IPS-15b (cell line): ENCODE measurements around the gene PLAGL2.

ENCODE experiments used
- H3K27me3 ChIP-seq: one replicate; pipeline ENCODE4 v1.6.1; 2013; ENCODE audit warnings: low read length; ENCODE audit not compliant: control insufficient read depth, insufficient read depth
- H3K36me3 ChIP-seq: one replicate; pipeline ENCODE4 v1.6.1; 2013; ENCODE audit warnings: low read length; ENCODE audit not compliant: control insufficient read depth, insufficient read depth
- H3K4me1 ChIP-seq: one replicate; pipeline ENCODE4 v1.6.1; 2013; ENCODE audit warnings: mild to moderate bottlenecking, low read length; ENCODE audit not compliant: control insufficient read depth, insufficient read depth
- H3K4me3 ChIP-seq: one replicate; pipeline ENCODE4 v1.5.1; 2013; ENCODE audit warnings: low read depth, low read length
- H3K9ac ChIP-seq: one replicate; pipeline ENCODE4 v1.6.1; 2013; ENCODE audit warnings: low read depth, mild to moderate bottlenecking, low read length
- H3K9me3 ChIP-seq: one replicate; pipeline ENCODE4 v1.6.1; 2013; ENCODE audit warnings: mild to moderate bottlenecking, low read length; ENCODE audit not compliant: control insufficient read depth, insufficient read depth

Gene PLAGL2

DNA sequence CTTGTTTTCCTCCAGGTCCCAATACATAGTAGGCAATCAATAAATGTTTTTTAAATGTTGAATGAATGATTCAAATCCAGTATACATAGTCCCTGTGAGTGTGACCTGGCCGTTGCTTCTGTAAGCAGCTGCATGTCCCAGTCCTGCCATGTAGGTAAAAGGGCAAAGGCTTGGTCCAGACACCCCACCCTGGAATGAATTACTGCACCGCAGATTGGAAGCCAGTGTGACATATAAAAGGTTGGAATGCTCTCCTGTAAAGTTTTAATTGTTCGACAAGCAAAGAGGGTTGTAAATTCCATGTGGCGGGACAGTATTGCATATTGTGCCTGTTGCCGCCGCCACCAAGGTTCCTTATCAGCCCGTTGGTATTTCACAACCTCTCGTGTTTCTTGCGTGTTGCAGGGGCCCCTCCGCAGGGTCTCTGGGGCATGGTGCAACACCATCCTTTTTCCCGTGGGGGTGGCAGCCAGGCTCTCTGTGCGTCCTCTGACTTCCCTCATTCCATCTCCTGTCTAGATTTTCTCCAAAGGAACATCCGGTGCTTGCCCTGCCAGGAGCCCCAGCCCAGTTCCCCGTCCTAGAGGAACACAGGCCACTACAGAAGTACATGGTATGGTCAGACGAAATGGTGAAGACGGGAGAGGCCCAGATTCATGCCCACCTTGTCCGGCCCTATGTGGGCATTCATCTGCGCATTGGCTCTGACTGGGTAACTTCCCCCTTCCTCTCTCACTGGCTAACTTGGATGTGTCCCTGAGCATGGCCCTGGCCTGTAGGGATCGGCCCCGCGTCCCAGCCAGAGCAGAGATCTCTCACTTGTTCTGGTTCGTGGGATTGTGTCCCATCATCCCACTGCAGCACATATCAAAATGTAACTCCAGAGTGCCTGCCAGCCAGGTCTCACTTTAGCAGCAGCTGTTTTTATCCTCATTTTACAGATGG, 20.5 kb upstream of the PLAGL2 start:
- Histone ChIP-seq H3K4me1 (no peaks in the 10 kb centered on the region), H3K36me3 (peaks cover 24% of the 10 kb centered on the region), H3K4me3 (no peak overlapping the region), H3K27me3 (no peaks in the 10 kb centered on the region), H3K9me3 (no peaks in the 10 kb centered on the region), H3K9ac (no peak overlapping the region)

DNA sequence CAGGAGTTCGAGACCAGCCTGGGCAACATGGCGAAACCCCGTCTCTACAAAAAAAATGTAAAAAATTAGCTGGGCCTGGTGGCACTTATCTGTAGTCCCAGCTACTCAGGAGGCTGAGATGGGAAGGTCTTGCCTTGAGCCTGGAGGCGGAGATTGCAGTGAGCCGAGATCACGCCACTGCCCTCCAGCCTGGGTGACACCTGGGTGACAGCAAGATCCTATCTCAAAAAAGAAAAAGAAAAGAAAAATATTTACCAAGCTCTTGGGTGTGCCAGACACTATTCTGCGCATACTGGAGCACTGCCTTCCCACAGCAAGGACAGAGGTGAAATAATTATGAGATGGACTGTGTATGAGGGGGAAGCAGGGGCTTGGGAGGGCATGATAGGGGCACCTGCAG, 19.8 kb upstream of the PLAGL2 start:
- no peaks in the 10 kb centered on the region for H3K4me1 ChIP-seq
- H3K4me3 ChIP-seq, result no peak overlapping the region
- H3K36me3 ChIP-seq, result peaks cover 24% of the 10 kb centered on the region
- no peaks in the 10 kb centered on the region for H3K9me3 ChIP-seq
- H3K27me3 ChIP-seq, result no peaks in the 10 kb centered on the region
- H3K9ac ChIP-seq, result no peak overlapping the region

- Histone ChIP-seq H3K36me3 (peaks cover 28% of the 10 kb centered on the region), H3K27me3 (no peaks in the 10 kb centered on the region), H3K4me1 (no peaks in the 10 kb centered on the region), H3K4me3 (no peak overlapping the region), H3K9ac (no peak overlapping the region), H3K9me3 (no peaks in the 10 kb centered on the region)
Observed at GRCh38 chr20:32226391-32226790, 18.8 kb upstream of the PLAGL2 start.

GRCh38 chr20:32224463-32224862, 16.9 kb upstream of the PLAGL2 start:
- no peaks in the 10 kb centered on the region for H3K27me3 ChIP-seq
- H3K4me1 ChIP-seq, result no peaks in the 10 kb centered on the region
- H3K36me3 ChIP-seq, result peaks cover 31% of the 10 kb centered on the region
- H3K9ac ChIP-seq, result no peak overlapping the region
- no peaks in the 10 kb centered on the region for H3K9me3 ChIP-seq
- no peak overlapping the region for H3K4me3 ChIP-seq

DNA sequence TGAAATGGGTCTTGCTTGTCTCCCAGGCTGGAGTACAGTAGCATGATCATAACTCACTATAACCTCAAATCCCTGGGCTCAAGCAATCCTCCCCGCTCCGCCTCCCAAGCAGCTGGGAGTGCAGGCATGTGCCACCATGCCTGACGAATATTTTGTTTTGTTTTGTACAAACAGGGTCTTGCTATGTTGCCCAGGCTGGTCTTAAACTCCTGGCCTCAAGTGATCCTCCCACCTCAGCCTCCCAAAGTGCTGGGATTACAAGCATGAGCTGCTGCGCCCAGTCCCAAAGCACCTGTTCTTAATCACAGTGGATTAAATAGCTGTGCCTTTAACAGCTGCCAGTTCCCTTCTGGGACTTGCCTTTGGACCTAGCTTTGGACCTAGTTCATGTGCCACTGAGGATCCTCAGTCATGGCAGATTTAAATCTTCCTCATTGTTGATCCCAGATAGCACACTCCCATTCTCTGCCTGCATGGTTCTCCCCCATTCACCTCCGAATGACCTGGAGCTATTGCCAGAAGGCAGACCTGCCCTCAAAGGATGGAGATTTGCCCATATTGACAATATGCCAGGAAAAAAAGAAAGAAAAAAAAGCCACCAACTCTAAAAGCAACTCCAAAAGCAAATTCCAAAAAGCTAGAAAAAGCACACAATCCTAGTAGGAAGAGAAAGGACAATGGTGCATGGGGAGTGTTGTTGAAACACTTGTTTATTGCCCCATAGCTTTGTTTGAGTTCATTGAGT, 10.8 kb upstream of the PLAGL2 start:
- Histone ChIP-seq H3K27me3 (no peaks in the 10 kb centered on the region), H3K36me3 (peaks cover 39% of the 10 kb centered on the region), H3K9ac (no peak overlapping the region), H3K4me1 (no peaks in the 10 kb centered on the region), H3K9me3 (no peaks in the 10 kb centered on the region), H3K4me3 (no peak overlapping the region)

- H3K4me1 ChIP-seq, result no peaks in the 10 kb centered on the region
- H3K27me3 ChIP-seq, result no peaks in the 10 kb centered on the region
- H3K36me3 ChIP-seq, result peaks cover 30% of the 10 kb centered on the region
- H3K4me3 ChIP-seq, result no peak overlapping the region
- H3K9ac ChIP-seq, result no peak overlapping the region
- H3K9me3 ChIP-seq, result no peaks in the 10 kb centered on the region
Observed at GRCh38 chr20:32216179-32217142, 8.9 kb upstream of the PLAGL2 start.

DNA sequence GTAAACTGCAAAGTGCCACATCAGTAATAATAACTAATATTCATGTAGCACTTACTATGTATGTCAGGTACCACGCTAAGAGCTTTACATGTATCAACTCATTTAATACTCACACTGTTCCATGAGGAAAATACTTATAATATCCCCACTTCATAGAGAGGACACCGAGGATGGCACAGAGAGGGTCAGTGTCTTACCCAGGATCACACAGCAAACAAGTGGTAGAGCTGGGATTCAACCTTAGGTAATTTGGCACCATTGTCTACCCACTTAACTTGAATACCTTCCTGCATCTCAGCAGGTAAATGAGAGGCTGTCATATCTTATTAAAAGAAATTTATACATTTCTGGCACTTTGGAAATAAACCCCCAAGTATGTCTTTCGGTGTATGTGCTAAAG, 8.2 kb upstream of the PLAGL2 start:
- Histone ChIP-seq H3K4me1 (no peaks in the 10 kb centered on the region), H3K4me3 (no peak overlapping the region), H3K9me3 (no peaks in the 10 kb centered on the region), H3K9ac (no peak overlapping the region), H3K27me3 (no peaks in the 10 kb centered on the region), H3K36me3 (peaks cover 24% of the 10 kb centered on the region)

DNA sequence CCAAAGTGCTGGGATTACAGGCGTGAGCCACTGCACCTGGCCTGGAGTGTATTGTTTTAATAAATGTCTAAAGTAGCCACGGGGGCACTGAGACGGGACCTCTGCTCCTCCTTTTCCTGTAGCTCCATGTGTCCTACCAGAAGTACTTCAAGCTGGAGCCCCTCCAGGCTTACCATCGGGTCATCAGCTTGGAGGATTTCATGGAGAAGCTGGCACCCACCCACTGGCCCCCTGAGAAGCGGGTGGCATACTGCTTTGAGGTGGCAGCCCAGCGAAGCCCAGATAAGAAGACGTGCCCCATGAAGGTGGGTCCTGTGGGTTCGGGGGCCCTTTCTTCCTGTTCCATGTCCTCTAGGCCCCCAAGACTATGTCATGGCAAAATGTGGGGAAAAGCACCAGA, 7.6 kb upstream of the PLAGL2 start:
- Histone ChIP-seq H3K9me3 (no peaks in the 10 kb centered on the region), H3K9ac (no peak overlapping the region), H3K4me3 (no peak overlapping the region), H3K4me1 (no peaks in the 10 kb centered on the region), H3K27me3 (no peaks in the 10 kb centered on the region), H3K36me3 (peaks cover 22% of the 10 kb centered on the region)

DNA sequence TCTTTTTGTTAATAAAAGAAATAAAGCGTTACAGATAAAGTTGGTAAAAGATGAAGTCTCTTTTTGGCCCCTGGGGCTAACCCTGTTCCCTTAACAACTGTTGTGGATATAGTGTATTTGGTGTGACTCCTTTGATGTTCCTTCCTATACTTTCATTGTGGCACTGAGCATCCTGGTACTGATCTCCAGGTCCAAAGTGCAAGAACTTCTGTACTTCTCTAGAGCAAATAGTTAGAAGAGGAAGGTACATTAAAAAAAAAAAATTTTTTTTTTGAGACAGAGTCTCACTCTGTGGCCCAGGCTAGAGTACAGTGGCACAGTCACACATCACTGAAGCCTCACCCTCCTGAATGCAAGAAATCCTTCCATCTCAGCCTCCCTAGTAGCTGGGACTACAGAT, 6.3 kb upstream of the PLAGL2 start:
- Histone ChIP-seq H3K9ac (no peak overlapping the region), H3K36me3 (peaks cover 22% of the 10 kb centered on the region), H3K27me3 (no peaks in the 10 kb centered on the region), H3K9me3 (no peaks in the 10 kb centered on the region), H3K4me1 (no peaks in the 10 kb centered on the region), H3K4me3 (no peak overlapping the region)

GRCh38 chr20:32209850-32210605, 2.5 kb upstream of the PLAGL2 start:
- Histone ChIP-seq H3K9ac (no peak overlapping the region), H3K4me3 (no peak overlapping the region), H3K9me3 (no peaks in the 10 kb centered on the region)

More at GRCh38 chr20:32209850-32210605, 2.5 kb upstream of the PLAGL2 start:
- H3K4me1 ChIP-seq, result peaks cover 6% of the 10 kb centered on the region
- H3K27me3 ChIP-seq, result no peaks in the 10 kb centered on the region
- peaks cover 3% of the 10 kb centered on the region for H3K36me3 ChIP-seq
